ENCODE data around the gene ADGRF1.

The ADGRF1 gene

DNA sequence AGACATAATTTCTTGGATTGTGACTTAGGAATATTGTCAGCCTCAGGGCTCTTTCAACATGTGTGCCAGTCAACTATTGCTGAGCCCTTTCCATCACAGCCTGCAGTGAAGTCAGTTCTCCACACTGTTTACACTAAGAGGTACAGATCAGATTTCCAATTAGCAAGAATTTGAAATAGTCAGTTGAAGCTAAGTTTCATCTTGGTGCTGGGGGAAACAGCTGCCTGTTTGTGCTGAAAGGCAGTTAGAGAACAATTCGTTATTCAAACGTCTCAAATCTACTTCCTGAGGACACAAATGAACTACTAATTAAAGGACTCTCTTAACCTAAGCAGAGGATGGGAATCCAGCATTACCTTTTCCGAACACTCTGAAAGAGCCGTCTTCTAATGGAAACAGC lies 25.9 kb downstream of the ADGRF1 start:
- Histone ChIP-seq H3K36me3 (replicated peaks; ENCODE audit: low read depth, low read length) (no peaks in the 10 kb centered on the region), H3K9ac (ENCODE audit: low read length) (no peak overlapping the region), H3K9me3 (ENCODE audit: insufficient read depth, low read length) (no peaks in the 10 kb centered on the region), H3K27ac (ENCODE audit: low read length) (no peak overlapping the region), H3K4me1 (ENCODE audit: low read length) (no peaks in the 10 kb centered on the region), H3K27me3 (ENCODE audit: low read depth, low read length) (peaks cover 10% of the 10 kb centered on the region; the same call in 1 of the 2 replicates), H3K79me2 (ENCODE audit: low read length) (no peaks in the 10 kb centered on the region), H3K4me3 (ENCODE audit: low read length) (no peak overlapping the region), H2AFZ (ENCODE audit: low read depth, low read length) (no peak overlapping the region), H3K4me2 (ENCODE audit: low read length) (no peak overlapping the region), H4K20me1 (ENCODE audit: insufficient read depth, low read length) (no peaks in the 10 kb centered on the region)
- no peak for TF ChIP-seq EZH2phosphoT487 (IDR thresholded peaks at IDR 0.05; ENCODE audit: low read depth)
- no peak for TF ChIP-seq CTCF (IDR thresholded peaks at IDR 0.05; ENCODE audit: low read depth, low read length)

DNA sequence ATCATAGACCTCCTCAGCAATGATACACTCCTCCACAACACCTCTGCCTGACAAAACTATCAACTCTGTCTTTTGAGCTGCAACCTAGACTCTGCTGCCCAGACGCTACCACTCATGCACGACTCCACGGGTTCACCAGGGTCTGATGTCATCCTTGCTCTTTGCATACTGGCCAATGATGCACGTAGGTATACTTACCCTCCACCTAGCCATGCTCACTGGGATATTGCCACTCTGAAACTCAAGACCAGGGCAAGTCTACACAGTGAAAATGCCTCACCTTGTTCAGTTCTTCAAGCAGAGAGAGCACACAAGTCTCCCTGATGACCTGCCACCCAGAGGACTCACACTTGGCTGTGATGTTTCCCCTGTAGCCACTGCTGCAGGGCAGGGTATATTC lies 27.7 kb downstream of the ADGRF1 start:
- H3K4me1 ChIP-seq (ENCODE audit: low read length), result no peaks in the 10 kb centered on the region
- no peak overlapping the region for H3K4me2 ChIP-seq (ENCODE audit: low read length)
- H3K9ac ChIP-seq (ENCODE audit: low read length), result no peak overlapping the region
- no peaks in the 10 kb centered on the region for H3K36me3 ChIP-seq (replicated peaks; ENCODE audit: low read depth, low read length)
- H3K27me3 ChIP-seq (ENCODE audit: low read depth, low read length), result peaks cover 9% of the 10 kb centered on the region
- H2AFZ ChIP-seq (ENCODE audit: low read depth, low read length), result no peak overlapping the region
- no peaks in the 10 kb centered on the region for H4K20me1 ChIP-seq (ENCODE audit: insufficient read depth, low read length)
- no peak for TF ChIP-seq EZH2phosphoT487 (IDR thresholded peaks at IDR 0.05; ENCODE audit: low read depth)
- TF ChIP-seq CTCF (IDR thresholded peaks at IDR 0.05; ENCODE audit: low read depth, low read length), result no peak
- H3K9me3 ChIP-seq (ENCODE audit: insufficient read depth, low read length), result no peaks in the 10 kb centered on the region
- H3K27ac ChIP-seq (ENCODE audit: low read length), result no peak overlapping the region
- H3K4me3 ChIP-seq (ENCODE audit: low read length), result no peak overlapping the region
- no peaks in the 10 kb centered on the region for H3K79me2 ChIP-seq (ENCODE audit: low read length)

- H3K4me1 ChIP-seq (ENCODE audit: low read length), result peaks cover 2% of the 10 kb centered on the region
- no peaks in the 10 kb centered on the region for H3K9me3 ChIP-seq (ENCODE audit: insufficient read depth, low read length)
- no peaks in the 10 kb centered on the region for H4K20me1 ChIP-seq (ENCODE audit: insufficient read depth, low read length)
- no peak overlapping the region for H2AFZ ChIP-seq (ENCODE audit: low read depth, low read length)
- H3K36me3 ChIP-seq (replicated peaks; ENCODE audit: low read depth, low read length), result no peaks in the 10 kb centered on the region
- TF ChIP-seq EZH2phosphoT487 (IDR thresholded peaks at IDR 0.05; ENCODE audit: low read depth), result no peak
- peak; percentile 10; the same call in 1 of the 2 replicates for TF ChIP-seq CTCF (IDR thresholded peaks at IDR 0.05; ENCODE audit: low read depth, low read length)
- H3K27ac ChIP-seq (ENCODE audit: low read length), result no peak overlapping the region
- H3K4me2 ChIP-seq (ENCODE audit: low read length), result no peak overlapping the region
- peaks cover 21% of the 10 kb centered on the region for H3K27me3 ChIP-seq (ENCODE audit: low read depth, low read length)
- no peak overlapping the region for H3K4me3 ChIP-seq (ENCODE audit: low read length)
- no peaks in the 10 kb centered on the region for H3K79me2 ChIP-seq (ENCODE audit: low read length)
- H3K9ac ChIP-seq (ENCODE audit: low read length), result no peak overlapping the region
These were observed 32.5 kb downstream of the ADGRF1 start for GRCh38 chr6:47009583-47009982.

GRCh38 chr6:47008397-47008763 lies 33.8 kb downstream of the ADGRF1 start:
- Histone ChIP-seq H3K9me3 (ENCODE audit: insufficient read depth, low read length) (no peaks in the 10 kb centered on the region), H3K9ac (ENCODE audit: low read length) (no peak overlapping the region), H3K27me3 (ENCODE audit: low read depth, low read length) (peaks cover 21% of the 10 kb centered on the region), H3K36me3 (replicated peaks; ENCODE audit: low read depth, low read length) (no peaks in the 10 kb centered on the region), H2AFZ (ENCODE audit: low read depth, low read length) (no peak overlapping the region), H3K4me3 (ENCODE audit: low read length) (no peak overlapping the region), H3K4me2 (ENCODE audit: low read length) (no peak overlapping the region), H3K4me1 (ENCODE audit: low read length) (peaks cover 8% of the 10 kb centered on the region), H3K27ac (ENCODE audit: low read length) (no peak overlapping the region), H3K79me2 (ENCODE audit: low read length) (no peaks in the 10 kb centered on the region), H4K20me1 (ENCODE audit: insufficient read depth, low read length) (no peaks in the 10 kb centered on the region)
- TF ChIP-seq EZH2phosphoT487 (IDR thresholded peaks at IDR 0.05; ENCODE audit: low read depth) (no peak), CTCF (IDR thresholded peaks at IDR 0.05; ENCODE audit: low read depth, low read length) (no peak)

Data from OCI-LY3 (cell line).